IPS-20b (cell line): ENCODE results near the gene ZNF74.
A peak's percentile ranks its signal among the peaks of the same experiment; 100 is the strongest.

Source experiments
- H3K27ac ChIP-seq: one replicate; pipeline ENCODE4 v1.5.1; 2013; ENCODE audit warnings: low read length
- H3K27me3 ChIP-seq: 2 replicates; pipeline ENCODE4 v1.6.1; 2013; ENCODE audit warnings: mild to moderate bottlenecking, low read length, inconsistent platforms; ENCODE audit not compliant: insufficient read depth
- H3K36me3 ChIP-seq: 2 replicates; pipeline ENCODE4 v1.6.1; 2013; ENCODE audit warnings: low read depth, mild to moderate bottlenecking, inconsistent platforms, low read length, moderate library complexity; ENCODE audit not compliant: insufficient read depth
- H3K4me1 ChIP-seq: 2 replicates; pipeline ENCODE4 v1.6.1; 2013; ENCODE audit warnings: mild to moderate bottlenecking, control low read depth, inconsistent platforms, low read length, moderate library complexity; ENCODE audit not compliant: insufficient read depth
- H3K4me3 ChIP-seq: 2 replicates; pipeline ENCODE4 v1.5.1; 2013; ENCODE audit warnings: mild to moderate bottlenecking, low read length, inconsistent platforms
- H3K9ac ChIP-seq: 2 replicates; pipeline ENCODE4 v1.6.1; 2013; ENCODE audit warnings: low read depth, mild to moderate bottlenecking, inconsistent platforms, low read length, moderate library complexity
- H3K9me3 ChIP-seq: 2 replicates; pipeline ENCODE4 v1.6.1; 2013; ENCODE audit warnings: mild to moderate bottlenecking, low read depth, low read length, inconsistent platforms; ENCODE audit not compliant: insufficient read depth

The ZNF74 gene

DNA sequence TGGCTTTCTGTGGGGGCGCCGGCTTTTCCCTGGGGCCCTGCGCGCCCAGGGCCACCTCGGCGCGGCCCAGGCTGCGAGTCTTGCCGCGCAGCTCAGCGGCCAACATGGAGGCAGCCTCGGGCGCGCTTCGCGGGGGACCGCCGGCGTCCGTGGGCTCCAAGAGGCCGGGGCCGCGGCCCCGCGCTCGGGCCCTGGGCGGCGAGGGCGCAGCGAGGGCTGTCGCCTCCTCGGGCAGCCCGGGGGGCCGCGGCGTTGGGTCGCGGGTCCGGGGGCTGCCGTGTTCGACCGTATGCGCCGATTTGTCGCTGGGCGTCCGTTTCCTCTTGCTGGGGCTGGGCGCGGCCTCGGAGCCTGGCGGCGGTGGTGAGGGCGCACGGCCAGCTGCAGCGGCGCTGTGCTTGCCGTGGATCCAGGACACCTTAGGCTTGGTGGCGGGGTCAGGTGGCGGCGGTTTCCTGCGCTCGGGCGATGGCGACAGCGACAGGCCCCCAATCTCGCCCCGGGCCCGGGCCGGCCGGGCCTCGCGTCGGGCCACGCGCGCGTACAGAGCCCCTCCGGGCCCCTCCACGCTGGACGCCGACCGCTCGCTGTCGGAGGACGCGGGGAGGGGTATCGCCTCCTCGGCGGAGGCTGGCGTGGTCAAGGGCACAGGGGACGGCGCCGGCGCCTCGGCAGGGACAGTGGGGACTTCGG lies 31.8 kb downstream of the ZNF74 start:
- Histone ChIP-seq H3K27me3 (peaks cover 31% of the 10 kb centered on the region), H3K9me3 (no peaks in the 10 kb centered on the region), H3K4me3 (no peak overlapping the region), H3K9ac (no peak overlapping the region), H3K36me3 (no peaks in the 10 kb centered on the region), H3K27ac (no peak overlapping the region), H3K4me1 (peaks cover 3% of the 10 kb centered on the region; the same call in 1 of the 2 replicates)

GRCh38 chr22:20426259-20426615 lies 32.3 kb downstream of the ZNF74 start:
- H3K4me3 ChIP-seq, result no peak overlapping the region
- peaks cover 37% of the 10 kb centered on the region for H3K27me3 ChIP-seq
- no peaks in the 10 kb centered on the region for H3K9me3 ChIP-seq
- H3K9ac ChIP-seq, result no peak overlapping the region
- peaks cover 3% of the 10 kb centered on the region; the same call in 1 of the 2 replicates for H3K4me1 ChIP-seq
- H3K27ac ChIP-seq, result no peak overlapping the region
- H3K36me3 ChIP-seq, result no peaks in the 10 kb centered on the region

DNA sequence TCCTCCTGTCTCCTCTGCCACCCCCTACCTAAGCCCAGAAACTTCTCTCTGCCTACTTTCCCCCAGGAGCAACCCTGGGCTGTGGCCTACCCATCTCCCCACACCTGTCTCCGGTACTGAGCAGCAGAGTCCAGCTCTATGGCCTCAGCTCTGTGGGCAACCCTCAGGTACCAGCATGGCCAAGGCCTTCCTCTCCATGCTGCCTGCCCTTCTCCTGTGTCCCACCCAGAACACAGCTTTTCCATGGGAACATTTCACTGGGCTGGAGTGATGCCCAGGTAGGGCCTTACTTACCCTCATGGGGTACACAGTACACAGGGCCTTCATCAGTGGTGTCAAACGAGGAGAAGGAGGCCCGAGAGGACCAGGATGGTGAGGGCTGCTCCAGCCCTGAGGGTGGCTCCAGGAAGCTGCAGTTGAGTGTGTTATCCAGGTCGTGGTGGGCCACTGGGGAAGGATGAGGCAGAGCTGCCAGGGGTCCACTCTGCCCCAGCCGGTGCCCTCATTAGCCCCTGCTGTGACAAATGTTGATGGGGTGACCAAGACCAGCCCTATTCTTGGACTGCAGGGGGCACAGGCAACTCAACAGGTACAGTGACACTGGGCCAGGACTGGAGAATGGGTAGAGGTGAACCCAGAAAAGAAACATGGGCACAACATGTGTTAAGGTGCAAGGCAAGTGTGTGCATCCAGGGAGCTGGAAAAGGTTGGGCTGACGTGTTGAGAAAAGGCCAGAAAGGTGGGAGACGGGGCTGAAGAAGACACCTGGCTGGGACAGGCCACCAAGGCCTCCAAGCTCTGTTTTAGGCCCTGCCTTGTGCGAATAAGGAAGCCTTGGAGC lies 33.4 kb downstream of the ZNF74 start:
- Histone ChIP-seq H3K9ac (no peak overlapping the region), H3K4me1 (peaks cover 3% of the 10 kb centered on the region; the same call in 1 of the 2 replicates), H3K4me3 (no peak overlapping the region), H3K36me3 (no peaks in the 10 kb centered on the region), H3K9me3 (no peaks in the 10 kb centered on the region), H3K27ac (no peak overlapping the region), H3K27me3 (peaks cover 48% of the 10 kb centered on the region)

DNA sequence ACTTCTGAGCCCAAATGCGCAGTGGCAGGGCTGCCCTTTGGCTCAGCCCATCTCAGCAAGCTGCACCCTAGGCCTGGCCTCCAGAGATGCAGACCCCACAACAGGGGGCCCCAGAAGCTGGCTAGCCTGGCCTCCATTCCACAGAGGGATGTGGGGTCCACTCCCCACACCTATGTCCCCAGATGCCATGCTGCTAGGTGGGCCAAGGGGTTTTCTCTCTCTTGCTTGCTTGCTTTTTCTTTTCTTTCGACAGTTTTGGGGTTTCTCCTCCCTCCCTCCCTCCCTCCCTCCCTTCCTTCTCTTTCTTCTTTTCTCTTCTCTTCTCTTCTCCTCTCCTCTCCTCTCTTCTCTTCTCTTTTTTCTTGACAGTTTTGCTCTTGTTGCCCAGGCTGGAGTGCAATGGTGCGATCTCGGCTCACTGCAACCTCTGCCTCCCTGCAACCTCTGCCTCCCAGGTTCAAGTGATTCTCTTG lies 34.0 kb downstream of the ZNF74 start:
- H3K4me1 ChIP-seq, result peaks cover 3% of the 10 kb centered on the region; the same call in 1 of the 2 replicates
- no peak overlapping the region for H3K9ac ChIP-seq
- no peak overlapping the region for H3K27ac ChIP-seq
- H3K9me3 ChIP-seq, result no peaks in the 10 kb centered on the region
- peaks cover 54% of the 10 kb centered on the region for H3K27me3 ChIP-seq
- no peak overlapping the region for H3K4me3 ChIP-seq
- H3K36me3 ChIP-seq, result no peaks in the 10 kb centered on the region

DNA sequence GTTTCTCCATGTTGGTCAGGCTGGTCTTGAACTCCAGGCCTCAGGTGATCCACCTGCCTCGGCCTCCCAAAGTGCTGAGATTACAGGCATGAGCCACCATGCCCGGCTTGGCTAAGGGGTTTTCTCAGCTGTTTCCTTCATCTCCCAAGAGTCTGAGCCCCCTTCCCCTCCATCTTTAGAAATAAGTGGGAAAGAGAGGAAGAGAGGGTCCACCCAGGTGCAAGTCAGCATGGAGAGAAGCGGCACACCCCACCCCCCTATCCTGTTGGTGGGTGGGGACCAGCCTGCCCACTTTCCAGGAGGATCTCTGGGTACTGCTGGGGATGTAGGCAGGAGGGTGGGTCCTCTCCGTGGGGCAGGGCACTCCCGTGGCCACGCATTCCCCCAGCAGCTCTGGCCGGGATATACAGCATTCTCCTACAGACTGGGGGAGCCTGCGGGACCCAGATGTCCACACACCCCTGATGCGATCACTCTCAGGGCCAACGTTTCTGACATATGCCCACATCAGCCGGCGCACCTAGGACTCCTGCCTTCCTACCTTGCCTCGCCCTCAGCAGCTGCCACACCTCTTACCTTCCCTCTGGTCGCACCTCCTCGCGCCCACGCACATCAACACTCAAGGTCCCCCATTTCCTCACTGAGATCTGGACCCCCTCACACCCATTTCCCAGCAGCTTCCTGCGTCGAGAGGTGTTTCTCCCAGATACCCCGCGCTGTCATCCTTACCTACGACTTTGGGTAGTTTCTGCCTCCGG lies 34.7 kb downstream of the ZNF74 start:
- Histone ChIP-seq H3K9ac (no peak overlapping the region), H3K4me1 (peaks cover 3% of the 10 kb centered on the region; the same call in 1 of the 2 replicates), H3K4me3 (peak overlapping the region; percentile 58; the same call in 1 of the 2 replicates), H3K27me3 (peaks cover 61% of the 10 kb centered on the region), H3K36me3 (no peaks in the 10 kb centered on the region), H3K27ac (no peak overlapping the region), H3K9me3 (no peaks in the 10 kb centered on the region)

DNA sequence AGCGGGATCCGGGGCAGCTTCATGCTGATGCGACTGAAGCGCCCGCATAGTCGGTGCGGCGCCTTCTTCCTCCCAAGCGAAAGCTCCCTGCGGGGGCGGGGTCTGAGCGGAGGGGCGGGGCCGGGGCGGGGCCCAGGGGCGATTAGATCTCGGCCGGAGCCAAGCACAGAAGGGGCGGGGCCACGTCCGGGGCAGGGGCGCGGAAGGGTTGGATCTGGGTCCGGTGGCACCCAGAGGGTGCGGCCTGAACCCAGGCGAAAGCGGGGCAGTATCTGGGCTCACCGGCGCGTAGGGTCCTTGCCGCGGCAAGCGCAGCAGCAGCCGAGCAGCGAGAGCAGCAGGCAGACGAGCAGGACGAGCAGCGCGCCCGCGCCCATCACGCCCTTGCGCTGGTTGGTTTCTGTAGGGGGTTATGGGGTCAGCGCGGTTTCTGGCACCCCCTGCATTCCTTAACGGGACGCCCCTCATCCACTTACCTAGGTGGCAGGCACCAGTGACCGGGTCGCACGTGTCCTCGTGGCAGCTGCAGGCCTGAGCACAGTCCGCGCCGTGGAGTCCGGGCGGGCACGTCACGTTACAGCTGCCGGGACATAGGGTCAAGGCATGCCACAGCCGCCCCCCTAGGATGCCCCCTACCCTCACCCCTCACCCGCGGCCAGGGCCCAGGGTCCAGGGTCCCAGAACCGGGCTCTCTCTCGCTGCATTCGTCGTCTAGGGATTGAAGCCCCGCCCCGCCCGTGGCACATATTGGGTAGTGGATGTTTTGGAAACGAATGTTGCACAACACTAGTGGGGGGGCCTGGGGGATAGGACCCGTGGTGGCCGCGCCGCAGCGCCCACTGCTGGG lies 35.5 kb downstream of the ZNF74 start:
- no peaks in the 10 kb centered on the region for H3K36me3 ChIP-seq
- H3K9ac ChIP-seq, result no peak overlapping the region
- H3K4me1 ChIP-seq, result peaks cover 3% of the 10 kb centered on the region; the same call in 1 of the 2 replicates
- no peaks in the 10 kb centered on the region for H3K9me3 ChIP-seq
- H3K4me3 ChIP-seq, result peak overlapping the region; percentile 58; the same call in 1 of the 2 replicates
- no peak overlapping the region for H3K27ac ChIP-seq
- H3K27me3 ChIP-seq, result peaks cover 69% of the 10 kb centered on the region

- H3K9ac ChIP-seq, result no peak overlapping the region
- H3K36me3 ChIP-seq, result no peaks in the 10 kb centered on the region
- no peaks in the 10 kb centered on the region for H3K9me3 ChIP-seq
- no peak overlapping the region for H3K27ac ChIP-seq
- H3K4me3 ChIP-seq, result peak overlapping the region; percentile 56
- H3K4me1 ChIP-seq, result peaks cover 3% of the 10 kb centered on the region; the same call in 1 of the 2 replicates
- H3K27me3 ChIP-seq, result peaks cover 76% of the 10 kb centered on the region
Measured at GRCh38 chr22:20430101-20430719, 36.3 kb downstream of the ZNF74 start.

- Histone ChIP-seq H3K4me3 (peak overlapping the region; percentile 56), H3K36me3 (no peaks in the 10 kb centered on the region), H3K27ac (no peak overlapping the region), H3K9ac (no peak overlapping the region), H3K27me3 (peaks cover 83% of the 10 kb centered on the region), H3K9me3 (no peaks in the 10 kb centered on the region; the same call in 1 of the 2 replicates), H3K4me1 (peaks cover 5% of the 10 kb centered on the region; the same call in 1 of the 2 replicates)
Measured at GRCh38 chr22:20430720-20431510, 37.0 kb downstream of the ZNF74 start.

GRCh38 chr22:20431511-20432192 lies 37.7 kb downstream of the ZNF74 start:
- Histone ChIP-seq H3K4me3 (peak overlapping the region; percentile 56), H3K27me3 (peaks cover 91% of the 10 kb centered on the region), H3K36me3 (no peaks in the 10 kb centered on the region), H3K27ac (no peak overlapping the region), H3K9ac (no peak overlapping the region), H3K4me1 (peaks cover 6% of the 10 kb centered on the region; the same call in 1 of the 2 replicates), H3K9me3 (no peaks in the 10 kb centered on the region; the same call in 1 of the 2 replicates)
